HCT116 (cell line): ENCODE results near the gene DNM2. TPM values are rescaled to one million over a fixed set of nuclear protein-coding genes. Genes with fewer than 3 reads are reported as not detected.

Experiments used
- ATAC-seq: fragments of 200-7000 bp; cut with Tn5 transposase; 2 replicates; pipeline ENCODE4 v1.9.1; 2020; ENCODE audit warnings: mild to moderate bottlenecking, moderate library complexity
- BruUV-seq: library from RNA; stranded (reverse); fragments of 400-500 nt; replicated peaks from 2 replicates; lab custom pipeline; 2021; lab: Mats Ljungman, UMichigan
- CTCF ChIA-PET: fragments of 300-600 bp; sonication (Branson Sonifier 250); formaldehyde crosslinking; loops from one replicate; lab custom pipeline; 2021; ENCODE audit warnings: antibody characterized with exemption; lab: Charles Lee
- POLR2A ChIA-PET: fragments of 300-600, 350-600 bp; sonication (Branson Sonifier 250); formaldehyde crosslinking; loops from one replicate; lab custom pipeline; 2021; ENCODE audit warnings: antibody characterized with exemption; lab: Charles Lee
- RAD21 ChIA-PET, 2 experiments: fragments of 300-600 bp; sonication (Branson Sonifier 250); formaldehyde crosslinking; loops; one replicate each; lab custom pipeline; 2023; ENCODE audit warnings: low total read pairs in 2 of 2; ENCODE audit not compliant: uncharacterized antibody in 2 of 2, unreplicated experiment in 2 of 2, low non-redundant PET in 1 of 2; lab: Charles Lee
- DNase-seq: peaks from one replicate; pipeline ENCODE4 v3.0.0-alpha.2; 2010; ENCODE audit warnings: low read depth, low spot score
- H2AFZ ChIP-seq: fragments of 200-600 bp; shearing (Covaris generic), sonication (generic); 2 replicates; pipeline ENCODE4 v1.6.1; 2017; ENCODE audit warnings: low read depth, mixed run types, mixed read lengths, antibody characterized with exemption, low read length; ENCODE audit not compliant: poor library complexity, severe bottlenecking
- H3K27ac ChIP-seq: 2 replicates; pipeline ENCODE4 v1.5.1; 2012; ENCODE audit warnings: low read depth, low read length
- H3K27me3 ChIP-seq: fragments of 200-600 bp; sonication (generic); 2 replicates; pipeline ENCODE4 v1.6.1; 2016; ENCODE audit warnings: mixed run types, low read length, mixed read lengths; ENCODE audit not compliant: insufficient read depth
- H3K36me3 ChIP-seq, 2 experiments: fragments of 200-500 bp in 1 of 2; fragments of 200-600 bp in 1 of 2; sonication (Bioruptor generic) in 1 of 2; sonication (generic) in 1 of 2; 2 replicates each; pipeline versions ENCODE4 v1.5.1 to v1.6.1; 2014 to 2016; ENCODE audit warnings: low read length in 2 of 2, inconsistent platforms in 1 of 2, mixed read lengths in 1 of 2, mixed run types in 1 of 2; ENCODE audit not compliant: insufficient read depth in 2 of 2, control insufficient read depth in 1 of 2
- H3K4me1 ChIP-seq, 2 experiments: fragments of 200-600 bp in 1 of 2; sonication (generic) in 1 of 2; 2 replicates each; pipeline versions ENCODE4 v1.5.1 to v1.6.1; 2012 to 2017; ENCODE audit warnings: low read length in 2 of 2, inconsistent platforms in 1 of 2, mild to moderate bottlenecking in 1 of 2, mixed read lengths in 1 of 2, mixed run types in 1 of 2, moderate library complexity in 1 of 2; ENCODE audit not compliant: insufficient read depth in 2 of 2, control insufficient read depth in 1 of 2
- H3K4me2 ChIP-seq: fragments of 200-600 bp; sonication (generic); 2 replicates; pipeline ENCODE4 v1.6.1; 2017; ENCODE audit warnings: mixed run types, low read length, mixed read lengths
- H3K4me3 ChIP-seq, 2 experiments: fragments of 200-600 bp in 1 of 2; sonication (generic) in 1 of 2; replicated peaks in 1 of 2; 2 replicates each; pipeline ENCODE4 v1.5.1; 2011 to 2016; ENCODE audit warnings: low read length in 2 of 2, control low read depth in 1 of 2, low read depth in 1 of 2, mild to moderate bottlenecking in 1 of 2, mixed read lengths in 1 of 2, mixed run types in 1 of 2
- H3K79me2 ChIP-seq: fragments of 200-600 bp; sonication (generic); 2 replicates; pipeline ENCODE4 v1.6.1; 2017; ENCODE audit warnings: mild to moderate bottlenecking, mixed run types, low read length, moderate library complexity, mixed read lengths; ENCODE audit not compliant: insufficient read depth
- H3K9ac ChIP-seq: fragments of 200-600 bp; sonication (generic); 2 replicates; pipeline ENCODE4 v1.6.1; 2016; ENCODE audit warnings: low read length, mixed read lengths
- H3K9me2 ChIP-seq: fragments of 200-600 bp; sonication (generic), shearing (Covaris generic); 2 replicates; pipeline ENCODE4 v1.6.1; 2017; ENCODE audit warnings: mixed run types, mild to moderate bottlenecking, moderate library complexity; ENCODE audit not compliant: insufficient read depth
- H3K9me3 ChIP-seq, 2 experiments: fragments of 200-500 bp in 1 of 2; fragments of 200-600 bp in 1 of 2; sonication (Bioruptor generic) in 1 of 2; sonication (generic) in 1 of 2; 2 replicates each; pipeline ENCODE4 v1.6.1; 2014 to 2017; ENCODE audit warnings: low read length in 2 of 2, mixed read lengths in 2 of 2, inconsistent platforms in 1 of 2, low read depth in 1 of 2, mild to moderate bottlenecking in 1 of 2, mixed run types in 1 of 2, moderate library complexity in 1 of 2; ENCODE audit not compliant: control insufficient read depth in 1 of 2, insufficient read depth in 1 of 2
- H4K20me1 ChIP-seq: fragments of 200-600 bp; sonication (generic), shearing (Covaris generic); 2 replicates; pipeline ENCODE4 v1.6.1; 2017; ENCODE audit warnings: mixed run types, mild to moderate bottlenecking, moderate library complexity; ENCODE audit not compliant: insufficient read depth
- CEBPB ChIP-seq: IDR thresholded peaks from 2 replicates; pipeline ENCODE4 v1.6.1; 2012; ENCODE audit warnings: low read depth
- CTCF ChIP-seq, 3 experiments: fragments of 200-600 bp in 1 of 3; sonication (generic) in 1 of 3; IDR thresholded peaks in 2 of 3; conservative IDR thresholded peaks in 1 of 3; 2 replicates each; pipeline ENCODE4 v1.5.1; 2012 to 2017; ENCODE audit warnings: low read depth in 2 of 3, low read length in 2 of 3, antibody characterized with exemption in 1 of 3, borderline replicate concordance in 1 of 3, control low read depth in 1 of 3, mild to moderate bottlenecking in 1 of 3, mixed read lengths in 1 of 3, mixed run types in 1 of 3, moderate library complexity in 1 of 3; ENCODE audit not compliant: insufficient read depth in 1 of 3
- EGR1 ChIP-seq: IDR thresholded peaks from 2 replicates; pipeline ENCODE4 v1.6.1; 2012; ENCODE audit warnings: low read depth
- ELF1 ChIP-seq: IDR thresholded peaks from 2 replicates; pipeline ENCODE4 v1.6.1; 2012; ENCODE audit warnings: low read depth, borderline replicate concordance
- EZH2 ChIP-seq: fragments of 200-600 bp; sonication (generic); IDR thresholded peaks from 2 replicates; pipeline ENCODE4 v1.6.1; 2017; ENCODE audit warnings: antibody characterized with exemption, mixed run types
- FOSL1 ChIP-seq: IDR thresholded peaks from 2 replicates; pipeline ENCODE4 v1.6.1; 2012; ENCODE audit warnings: low read depth
- REST ChIP-seq: IDR thresholded peaks from 2 replicates; pipeline ENCODE4 v1.6.1; 2012; ENCODE audit warnings: low read depth
- SIN3A ChIP-seq: IDR thresholded peaks from 2 replicates; pipeline ENCODE4 v1.6.1; 2012; ENCODE audit warnings: low read depth
- TCF7L2 ChIP-seq: IDR thresholded peaks from 2 replicates; pipeline ENCODE4 v1.7.0; 2011; ENCODE audit warnings: borderline replicate concordance, inconsistent platforms; ENCODE audit not compliant: insufficient read depth, insufficient read length; ENCODE audit errors: extremely low read depth
- YY1 ChIP-seq: IDR thresholded peaks from 2 replicates; pipeline ENCODE4 v1.6.1; 2011; ENCODE audit warnings: low read length, low read depth, moderate library complexity, mild to moderate bottlenecking; ENCODE audit not compliant: insufficient replicate concordance; ENCODE audit errors: extremely low read depth
- ZBTB33 ChIP-seq: IDR thresholded peaks from 2 replicates; pipeline ENCODE4 v1.6.1; 2011; ENCODE audit warnings: mild to moderate bottlenecking, low read length, moderate library complexity; ENCODE audit not compliant: insufficient replicate concordance; ENCODE audit errors: extremely low read depth
- ZFX ChIP-seq: fragments of 450-650 bp; IDR thresholded peaks from 2 replicates; pipeline ENCODE4 v1.6.1; 2017
- intact Hi-C: fragments of 100-400 bp; cut with micrococcal nuclease; formaldehyde crosslinking; loops from 2 replicates; pipeline ENCODE4 v1.10.0; 2022
- total RNA-seq: library from RNA; stranded (reverse); gene quantifications from one replicate; pipeline ENCODE4 v1.2.1, GENCODE V29; 2021; ENCODE audit not compliant: unreplicated experiment

DNM2 gene
- total RNA-seq, 1 experiment from 2014 or later: 183 TPM

GRCh38 chr19:10788146-10788545 lies 70.3 kb downstream of the DNM2 start:
- H3K9me2 ChIP-seq: no peaks in the 10 kb centered on the region
- no peak overlapping the region for H3K4me2 ChIP-seq
- DNase-seq (no peak), ATAC-seq (no peak)
- ChIA-PET RAD21 (interaction anchor here in 1 of 2 experiments (0.6 kb wide), 1 partner anchor 15 kb away, joined by 3 read pairs; no protein-coding TSS in a partner anchor), POLR2A (no interaction called here), CTCF (no interaction called here)
- BruUV-seq: no TSS peak
- H2AFZ ChIP-seq: no peak overlapping the region
- no peaks in the 10 kb centered on the region for H4K20me1 ChIP-seq
- no peak overlapping the region for H3K4me3 ChIP-seq
- H3K27ac ChIP-seq: no peak overlapping the region
- peaks cover 32 to 49% of the 10 kb centered on the region in 2 experiments; a peak in 3 of 4 replicates for H3K36me3 ChIP-seq
- no peaks in the 10 kb centered on the region for H3K9me3 ChIP-seq
- no peaks in the 10 kb centered on the region for H3K27me3 ChIP-seq
- no peaks in the 10 kb centered on the region for H3K79me2 ChIP-seq
- intact Hi-C loops: no loop called here
- no peaks in the 10 kb centered on the region for H3K4me1 ChIP-seq
- no peak for TF ChIP-seq REST
- TF ChIP-seq, all 23 proteins: peak for 0
- H3K9ac ChIP-seq: no peak overlapping the region

- no TSS peak for BruUV-seq
- no peak overlapping the region for H3K4me2 ChIP-seq
- no peaks in the 10 kb centered on the region for H3K9me2 ChIP-seq
- intact Hi-C loops: no loop called here
- H4K20me1 ChIP-seq: no peaks in the 10 kb centered on the region
- no peaks in the 10 kb centered on the region for H3K27me3 ChIP-seq
- ChIA-PET RAD21 (no interaction called here), CTCF (no interaction called here), POLR2A (no interaction called here)
- H3K36me3 ChIP-seq: peaks cover 35 to 41% of the 10 kb centered on the region in 2 experiments; a peak in 3 of 4 replicates
- no peak overlapping the region for H3K4me3 ChIP-seq
- no peaks in the 10 kb centered on the region for H3K4me1 ChIP-seq
- no peak overlapping the region for H2AFZ ChIP-seq
- no peaks in the 10 kb centered on the region for H3K9me3 ChIP-seq
- H3K27ac ChIP-seq: no peak overlapping the region
- H3K79me2 ChIP-seq: no peaks in the 10 kb centered on the region
- no peak for ATAC-seq
- H3K9ac ChIP-seq: no peak overlapping the region
- DNase-seq: no peak
- TF ChIP-seq CEBPB (no peak), ZBTB33 (no peak), ZFX (no peak), FOSL1 (no peak), SIN3A (no peak), YY1 (no peak), EZH2 (no peak), CTCF (IDR thresholded peaks at IDR 0.05 in 2 of 3, conservative IDR thresholded peaks at IDR 0.05 in 1 of 3; ENCODE audit: borderline replicate concordance in 1 of 3, insufficient read depth in 1 of 3, low read depth in 2 of 3, low read length in 2 of 3) (no peak), ELF1 (no peak), TCF7L2 (no peak), EGR1 (no peak)
Measured at GRCh38 chr19:10789866-10790265, 72.0 kb downstream of the DNM2 start.
